Panc1 (cell line): ENCODE measurements around the gene DGKK. TPM values are rescaled to one million over a fixed set of nuclear protein-coding genes. Genes with fewer than 3 reads are reported as not detected.
A peak's percentile ranks its signal among the peaks of the same experiment; 100 is the strongest.

ENCODE experiments used
- ATAC-seq: fragments of 200-7000 bp; cut with Tn5 transposase; 2 replicates; pipeline ENCODE4 v1.9.1; 2020; ENCODE audit warnings: mild to moderate bottlenecking, moderate library complexity
- Bru-seq: library from RNA; stranded (reverse); fragments of 400-500 nt; gene quantifications from one replicate; lab custom pipeline; 2021; lab: Mats Ljungman, UMichigan
- BruChase-seq, 2 experiments: library from RNA; stranded (reverse); fragments of 400-500 nt; gene quantifications; one replicate each; lab custom pipeline; 2021; lab: Mats Ljungman, UMichigan
- BruUV-seq: library from RNA; stranded (reverse); fragments of 400-500 nt; replicated peaks from 2 replicates; lab custom pipeline; 2021; lab: Mats Ljungman, UMichigan
- CTCF ChIA-PET: fragments of 300-600 bp; sonication (Branson Sonifier 250); formaldehyde crosslinking; loops from one replicate; lab custom pipeline; 2022; ENCODE audit warnings: antibody characterized with exemption; lab: Charles Lee
- POLR2A ChIA-PET: fragments of 300-600 bp; sonication (Branson Sonifier 250); formaldehyde crosslinking; loops from one replicate; lab custom pipeline; 2022; ENCODE audit warnings: antibody characterized with exemption; lab: Charles Lee
- DNase-seq: peaks from one replicate; pipeline ENCODE4 v3.0.0-alpha.2; 2010; ENCODE audit warnings: low read depth, low spot score
- H3K27ac ChIP-seq: 2 replicates; pipeline ENCODE4 v1.5.1; 2011; ENCODE audit warnings: mild to moderate bottlenecking, low read length, inconsistent platforms
- H3K27me3 ChIP-seq: fragments of 200-500 bp; sonication (Bioruptor generic); 2 replicates; pipeline ENCODE4 v1.6.0; 2014; ENCODE audit warnings: low read length, inconsistent platforms; ENCODE audit not compliant: control insufficient read depth, insufficient read depth
- H3K36me3 ChIP-seq: fragments of 200-500 bp; sonication (Bioruptor generic); 2 replicates; pipeline ENCODE4 v1.5.1; 2014; ENCODE audit warnings: inconsistent platforms, mild to moderate bottlenecking, low read length, moderate library complexity; ENCODE audit not compliant: control insufficient read depth, insufficient read depth
- H3K4me1 ChIP-seq: 2 replicates; pipeline ENCODE4 v1.5.1; 2011; ENCODE audit warnings: inconsistent platforms, mild to moderate bottlenecking, low read length, moderate library complexity; ENCODE audit not compliant: control insufficient read depth, insufficient read depth
- H3K4me3 ChIP-seq, 2 experiments: 2 replicates each; pipeline ENCODE4 v1.5.1; 2011 to 2012; ENCODE audit warnings: low read depth in 2 of 2, low read length in 2 of 2, mild to moderate bottlenecking in 2 of 2, inconsistent platforms in 1 of 2, moderate library complexity in 1 of 2
- H3K9me3 ChIP-seq: fragments of 200-500 bp; sonication (Bioruptor generic); 2 replicates; pipeline ENCODE4 v1.5.1; 2014; ENCODE audit warnings: low read depth, mild to moderate bottlenecking, inconsistent platforms, low read length, moderate library complexity; ENCODE audit not compliant: control insufficient read depth, insufficient read depth
- POLR2AphosphoS5 ChIP-seq: IDR thresholded peaks from 2 replicates; pipeline ENCODE4 v1.6.1; 2012; ENCODE audit warnings: mild to moderate bottlenecking, low read depth, low read length, moderate library complexity
- REST ChIP-seq, 2 experiments: IDR thresholded peaks; 2 replicates each; pipeline ENCODE4 v1.6.1; 2011 to 2012; ENCODE audit warnings: low read depth in 2 of 2, control low read depth in 1 of 2, low read length in 1 of 2, mild to moderate bottlenecking in 1 of 2, moderate library complexity in 1 of 2; ENCODE audit not compliant: insufficient read depth in 1 of 2
- SIN3A ChIP-seq: IDR thresholded peaks from 2 replicates; pipeline ENCODE4 v1.6.1; 2012; ENCODE audit warnings: low read depth, mild to moderate bottlenecking, low read length, moderate library complexity, borderline replicate concordance; ENCODE audit not compliant: insufficient read depth
- TCF7L2 ChIP-seq: IDR thresholded peaks from 2 replicates; pipeline ENCODE4 v1.6.1; 2011; ENCODE audit warnings: mild to moderate bottlenecking, low read depth, low read length, inconsistent platforms
- in situ Hi-C: cut with HindIII; loops from 2 replicates; pipeline ENCODE4 v1.10.0; 2016; ENCODE audit warnings: low sequenced_read_pairs, low pct_unique_long_range_greater_than_20kb
- intact Hi-C: fragments of 100-400 bp; cut with micrococcal nuclease; formaldehyde crosslinking; loops from one replicate; pipeline ENCODE4 v1.10.0; 2022; ENCODE audit not compliant: unreplicated experiment
- long read RNA-seq: library from polyadenylated mRNA; unstranded; transcript quantifications from one replicate; pipeline ENCODE4 v2.0.0, GENCODE V29; 2021; ENCODE audit not compliant: unreplicated experiment
- polyA plus RNA-seq: library from polyadenylated mRNA; unstranded; fragments of >200 nt; gene quantifications from one replicate; pipeline ENCODE4 v1.2.1, GENCODE V29; 2012; ENCODE audit warnings: missing spikeins; ENCODE audit not compliant: insufficient read length
- total RNA-seq: library from RNA; stranded (reverse); gene quantifications from one replicate; pipeline ENCODE4 v1.2.1, GENCODE V29; 2021; ENCODE audit not compliant: unreplicated experiment
- TF ChIP-seq, protein P1 (sequence below): fragments of 450-650 bp; IDR thresholded peaks from 2 replicates; pipeline ENCODE4 v1.5.1; 2017; ENCODE audit warnings: mild to moderate bottlenecking

The DGKK gene
- total RNA-seq (not detected), Bru-seq, nascent RNA (percentile 5 among the genes with signal in this experiment), BruChase-seq, experiment 1, labeled RNA remaining after a 2-hour chase (percentile 3 among the genes with signal in this experiment), BruChase-seq, experiment 2, labeled RNA remaining after a 6-hour chase (percentile 2 among the genes with signal in this experiment)
- polyA plus RNA-seq: not detected
- long read RNA-seq: 0 reads

- intact Hi-C loops (no loop called here), in situ Hi-C loops (no loop called here)
- H3K27me3 ChIP-seq: peaks cover 4% of the 10 kb centered on the region; the same call in 1 of the 2 replicates
- ATAC-seq: peak; percentile 85
- TF ChIP-seq, protein P1, sequence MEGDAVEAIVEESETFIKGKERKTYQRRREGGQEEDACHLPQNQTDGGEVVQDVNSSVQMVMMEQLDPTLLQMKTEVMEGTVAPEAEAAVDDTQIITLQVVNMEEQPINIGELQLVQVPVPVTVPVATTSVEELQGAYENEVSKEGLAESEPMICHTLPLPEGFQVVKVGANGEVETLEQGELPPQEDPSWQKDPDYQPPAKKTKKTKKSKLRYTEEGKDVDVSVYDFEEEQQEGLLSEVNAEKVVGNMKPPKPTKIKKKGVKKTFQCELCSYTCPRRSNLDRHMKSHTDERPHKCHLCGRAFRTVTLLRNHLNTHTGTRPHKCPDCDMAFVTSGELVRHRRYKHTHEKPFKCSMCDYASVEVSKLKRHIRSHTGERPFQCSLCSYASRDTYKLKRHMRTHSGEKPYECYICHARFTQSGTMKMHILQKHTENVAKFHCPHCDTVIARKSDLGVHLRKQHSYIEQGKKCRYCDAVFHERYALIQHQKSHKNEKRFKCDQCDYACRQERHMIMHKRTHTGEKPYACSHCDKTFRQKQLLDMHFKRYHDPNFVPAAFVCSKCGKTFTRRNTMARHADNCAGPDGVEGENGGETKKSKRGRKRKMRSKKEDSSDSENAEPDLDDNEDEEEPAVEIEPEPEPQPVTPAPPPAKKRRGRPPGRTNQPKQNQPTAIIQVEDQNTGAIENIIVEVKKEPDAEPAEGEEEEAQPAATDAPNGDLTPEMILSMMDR: no peak
- TF ChIP-seq SIN3A (no peak), TCF7L2 (no peak), REST (IDR thresholded peaks at IDR 0.05; ENCODE audit: insufficient read depth in 1 of 2, low read depth in 2 of 2, low read length in 1 of 2) (no peak), POLR2AphosphoS5 (no peak)
- H3K4me3 ChIP-seq: peak within 1 kb of the TSS in 1 of 2 experiments; percentile 18; a peak in 1 of 4 replicates
- DNase-seq: no peak
- H3K4me1 ChIP-seq: no peaks in the 10 kb centered on the region
- H3K9me3 ChIP-seq: no peaks in the 10 kb centered on the region
- ChIA-PET CTCF (no interaction called here), POLR2A (no interaction called here)
- BruUV-seq: no TSS peak
- H3K27ac ChIP-seq: no peak within 1 kb of the TSS
- H3K36me3 ChIP-seq: no peaks in the 10 kb centered on the region
Observed at GRCh38 chrX:50470103-50471031, at the start of gene DGKK. DGKK (minus strand) TSS chrX:50470825; CDS start chrX:50470678, 147 bp downstream.

- H3K27me3 ChIP-seq: no peaks in the 10 kb centered on the region
- ChIA-PET CTCF (no interaction called here), POLR2A (no interaction called here)
- H3K27ac ChIP-seq: no peak overlapping the region
- intact Hi-C loops: no loop called here
- H3K4me3 ChIP-seq: no peak overlapping the region
- no peaks in the 10 kb centered on the region for H3K4me1 ChIP-seq
- BruUV-seq: no TSS peak
- ATAC-seq (no peak), DNase-seq (no peak)
- H3K9me3 ChIP-seq: no peaks in the 10 kb centered on the region
- H3K36me3 ChIP-seq: no peaks in the 10 kb centered on the region
- in situ Hi-C loops: no loop called here
- TF ChIP-seq, protein P1: no peak
- TF ChIP-seq POLR2AphosphoS5: no peak
- TF ChIP-seq TCF7L2: no peak
- TF ChIP-seq REST (IDR thresholded peaks at IDR 0.05; ENCODE audit: insufficient read depth in 1 of 2, low read depth in 2 of 2, low read length in 1 of 2): no peak
- no peak for TF ChIP-seq SIN3A
Observed at GRCh38 chrX:50514811-50515210, 44.2 kb upstream of the DGKK start.
